IMR-90 (cell line): ENCODE results near the gene GDF9. TPM values are rescaled to one million over a fixed set of nuclear protein-coding genes. Genes with fewer than 3 reads are reported as not detected.

ENCODE experiments used
- ATAC-seq: fragments of 200-7000 bp; cut with Tn5 transposase; 2 replicates; pipeline ENCODE4 v1.9.1; 2020; ENCODE audit warnings: low read depth, mild to moderate bottlenecking, moderate library complexity
- BruUV-seq: library from RNA; stranded (reverse); fragments of 400-500 nt; replicated peaks from 2 replicates; lab custom pipeline; 2021; lab: Mats Ljungman, UMichigan
- CTCF ChIA-PET: fragments of 300-600 bp; formaldehyde crosslinking; extraction: SDS; loops from one replicate; lab custom pipeline; 2021; ENCODE audit warnings: antibody characterized with exemption; lab: Yijun Ruan, JAX
- POLR2A ChIA-PET: fragments of 300-600 bp; sonication (Branson Sonifier 250); formaldehyde crosslinking; loops from one replicate; lab custom pipeline; 2022; ENCODE audit warnings: antibody characterized with exemption; ENCODE audit not compliant: unreplicated experiment; lab: Charles Lee
- DNase-seq: peaks from one replicate; pipeline ENCODE4 v3.0.0; 2013
- H2AFZ ChIP-seq: replicated peaks from 2 replicates; pipeline ENCODE3; 2013; ENCODE audit warnings: low read length, mild to moderate bottlenecking; ENCODE audit not compliant: poor library complexity
- H2AK5ac ChIP-seq: 2 replicates; pipeline ENCODE4 v1.6.1; 2013; ENCODE audit warnings: low read depth, low read length, inconsistent platforms
- H2AK9ac ChIP-seq: replicated peaks from 2 replicates; pipeline ENCODE3; 2013; ENCODE audit warnings: mild to moderate bottlenecking, low read depth, low read length, moderate library complexity; ENCODE audit not compliant: poor library complexity
- H2BK120ac ChIP-seq: 2 replicates; pipeline ENCODE4 v1.6.1; 2013; ENCODE audit warnings: low read depth, low read length, inconsistent platforms
- H2BK15ac ChIP-seq: 3 replicates; pipeline ENCODE4 v1.6.1; 2013; ENCODE audit warnings: low read depth, low read length, inconsistent platforms
- H2BK20ac ChIP-seq: 2 replicates; pipeline ENCODE4 v1.6.1; 2013; ENCODE audit warnings: low read depth, mild to moderate bottlenecking, inconsistent platforms, low read length, moderate library complexity
- H2BK5ac ChIP-seq: 2 replicates; pipeline ENCODE4 v1.6.1; 2013; ENCODE audit warnings: mild to moderate bottlenecking, low read depth, low read length, inconsistent platforms; ENCODE audit not compliant: poor library complexity, severe bottlenecking
- H3K14ac ChIP-seq: replicated peaks from 2 replicates; pipeline ENCODE4 v1.6.1; 2013; ENCODE audit warnings: low read depth, low read length, inconsistent platforms
- H3K18ac ChIP-seq: 2 replicates; pipeline ENCODE4 v1.6.1; 2013; ENCODE audit warnings: low read depth, low read length, control low read depth
- H3K23ac ChIP-seq: 2 replicates; pipeline ENCODE4 v1.6.1; 2013; ENCODE audit warnings: low read depth, low read length, inconsistent platforms
- H3K27ac ChIP-seq: 2 replicates; pipeline ENCODE4 v1.5.1; 2013; ENCODE audit warnings: mild to moderate bottlenecking, control low read depth, low read length; ENCODE audit not compliant: insufficient read depth
- H3K27me3 ChIP-seq: 2 replicates; pipeline ENCODE4 v1.6.1; 2013; ENCODE audit warnings: low read length; ENCODE audit not compliant: control insufficient read depth, insufficient read depth
- H3K36me3 ChIP-seq: 2 replicates; pipeline ENCODE4 v1.6.1; 2013; ENCODE audit warnings: low read length, mixed read lengths; ENCODE audit not compliant: control insufficient read depth, insufficient read depth
- H3K4ac ChIP-seq: 2 replicates; pipeline ENCODE4 v1.6.1; 2013; ENCODE audit warnings: low read depth, low read length, inconsistent platforms
- H3K4me1 ChIP-seq: 2 replicates; pipeline ENCODE4 v1.6.1; 2013; ENCODE audit warnings: low read length, mixed read lengths; ENCODE audit not compliant: control insufficient read depth, insufficient read depth
- H3K4me2 ChIP-seq: 2 replicates; pipeline ENCODE4 v1.6.1; 2013; ENCODE audit warnings: low read depth, mild to moderate bottlenecking, control low read depth, low read length, moderate library complexity
- H3K4me3 ChIP-seq: 2 replicates; pipeline ENCODE4 v1.5.1; 2013; ENCODE audit warnings: low read depth, mild to moderate bottlenecking, control low read depth, low read length, moderate library complexity; ENCODE audit not compliant: insufficient read depth
- H3K56ac ChIP-seq: 2 replicates; pipeline ENCODE4 v1.6.1; 2013; ENCODE audit warnings: low read length, inconsistent platforms; ENCODE audit not compliant: insufficient read depth; ENCODE audit errors: extremely low read depth
- H3K79me1 ChIP-seq, 2 experiments: 2 replicates each; pipeline ENCODE4 v1.6.1; 2013; ENCODE audit warnings: low read length in 2 of 2, inconsistent platforms in 1 of 2, low read depth in 1 of 2
- H3K9ac ChIP-seq: 2 replicates; pipeline ENCODE4 v1.6.1; 2013; ENCODE audit warnings: low read depth, low read length, control low read depth
- H3K9me1 ChIP-seq: 2 replicates; pipeline ENCODE4 v1.6.1; 2013; ENCODE audit warnings: low read length, inconsistent platforms; ENCODE audit not compliant: insufficient read depth
- H3K9me3 ChIP-seq: 2 replicates; pipeline ENCODE4 v1.6.1; 2013; ENCODE audit warnings: low read length; ENCODE audit not compliant: control insufficient read depth, insufficient read depth
- H4K20me1 ChIP-seq: 2 replicates; pipeline ENCODE4 v1.6.1; 2013; ENCODE audit warnings: low read length, inconsistent platforms; ENCODE audit not compliant: insufficient read depth
- H4K5ac ChIP-seq: 2 replicates; pipeline ENCODE4 v1.6.1; 2013; ENCODE audit warnings: mild to moderate bottlenecking, low read depth, low read length, control low read depth
- H4K8ac ChIP-seq, 2 experiments: 2 replicates each; pipeline ENCODE4 v1.6.1; 2013; ENCODE audit warnings: low read depth in 2 of 2, low read length in 2 of 2, control low read depth in 1 of 2, inconsistent platforms in 1 of 2
- H4K91ac ChIP-seq: 2 replicates; pipeline ENCODE4 v1.6.1; 2013; ENCODE audit warnings: low read depth, low read length, inconsistent platforms; ENCODE audit not compliant: insufficient read depth
- RAD21 ChIP-seq: IDR thresholded peaks from 2 replicates; pipeline ENCODE4 v1.6.1; 2012; ENCODE audit warnings: low read length, improper control_type of control experiment
- RCOR1 ChIP-seq: IDR thresholded peaks from 2 replicates; pipeline ENCODE4 v1.6.1; 2012; ENCODE audit warnings: mild to moderate bottlenecking, low read length, improper control_type of control experiment; ENCODE audit not compliant: insufficient replicate concordance
- SMC3 ChIP-seq: fragments of 150-350 bp; IDR thresholded peaks from 2 replicates; pipeline ENCODE4 v1.6.1; 2016; ENCODE audit warnings: low read depth, mild to moderate bottlenecking, antibody characterized with exemption, low read length, moderate library complexity
- WGBS, 2 experiments: methylation state at CpG; one replicate each; pipeline versions ENCODE4 v1.1.5 to v1.1.7; 2013; ENCODE audit warnings: missing lambda C conversion rate in 2 of 2; ENCODE audit not compliant: insufficient read length in 1 of 2; ENCODE audit errors: extremely low coverage in 2 of 2; 5-methylcytosine and 5-hydroxymethylcytosine counted together
- dilution Hi-C: fragments of 300-500 bp; cut with HindIII; formaldehyde crosslinking; loops from one replicate; pipeline ENCODE4 v1.14.3; 2018; ENCODE audit warnings: low sequenced_read_pairs; ENCODE audit not compliant: unreplicated experiment
- in situ Hi-C: fragments of 300-500 bp; cut with MboI; formaldehyde crosslinking; loops from 3 replicates; pipeline ENCODE4 v1.14.3; 2019; ENCODE audit warnings: low sequenced_read_pairs, inconsistent platforms, mixed read lengths
- intact Hi-C: fragments of 100-400 bp; cut with micrococcal nuclease; formaldehyde crosslinking; loops from 2 replicates; pipeline ENCODE4 v1.10.0; 2022
- polyA plus RNA-seq, 3 experiments: library from polyadenylated mRNA; depleted of rRNA; stranded (reverse); fragments of >200 nt; gene quantifications; 2 replicates each; pipeline ENCODE4 v1.2.3, GENCODE V29; 2012; ENCODE audit warnings: low replicate concordance in 1 of 3
- total RNA-seq: library from RNA; depleted of rRNA; stranded (reverse); fragments of >200 nt; gene quantifications from 2 replicates; pipeline ENCODE4 v1.2.3, GENCODE V29; 2012
- TF ChIP-seq, protein P1 (sequence below): conservative IDR thresholded peaks from 2 replicates; pipeline ENCODE4 v1.5.1; 2012; ENCODE audit warnings: mild to moderate bottlenecking, low read depth, low read length, improper control_type of control experiment
- TF ChIP-seq, protein P2 (sequence below): fragments of 150-350 bp; IDR thresholded peaks from 2 replicates; pipeline ENCODE4 v1.6.1; 2017; ENCODE audit warnings: mild to moderate bottlenecking, antibody characterized with exemption, low read length, low read depth

The GDF9 gene
- total and polyA plus RNA-seq, 2 of the 4 experiments (the other 2 are of a cell fraction), result 0.18 to 0.21 TPM

DNA sequence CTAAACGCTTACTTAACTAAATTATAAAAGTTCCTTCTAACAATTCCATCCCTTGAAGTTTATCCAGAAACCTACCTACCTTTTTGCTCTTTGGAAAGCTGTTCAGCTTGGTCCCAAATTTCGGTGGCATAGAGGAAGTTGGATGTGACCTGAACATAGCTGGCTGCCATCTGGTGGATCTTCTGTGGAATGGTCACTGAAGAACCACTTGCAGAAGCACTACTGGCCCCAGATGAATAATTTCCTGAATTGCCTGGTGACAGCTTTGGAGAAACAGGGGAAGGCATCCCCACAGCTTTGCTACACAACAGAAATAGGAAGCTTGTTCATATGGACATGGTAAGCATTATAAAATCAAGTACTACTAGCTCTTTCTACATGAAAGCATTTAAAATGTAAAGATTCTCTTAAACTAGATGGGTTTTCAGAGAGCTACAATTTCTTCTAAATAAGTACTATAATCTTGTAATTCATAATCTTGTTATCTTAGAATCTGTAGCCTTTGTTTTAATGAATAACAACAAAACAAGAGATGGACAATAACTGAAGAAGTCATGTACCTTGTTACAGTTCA, 17.1 kb upstream of the GDF9 start:
- no peak overlapping the region for H3K18ac ChIP-seq
- in situ Hi-C loops, result loop anchor here (5.0 kb wide), 1 partner anchor 496 kb away; no protein-coding TSS in a partner anchor
- no peak overlapping the region for H4K5ac ChIP-seq
- H2BK20ac ChIP-seq, result no peak overlapping the region
- H3K14ac ChIP-seq, result no peak overlapping the region
- TF ChIP-seq, protein P1, sequence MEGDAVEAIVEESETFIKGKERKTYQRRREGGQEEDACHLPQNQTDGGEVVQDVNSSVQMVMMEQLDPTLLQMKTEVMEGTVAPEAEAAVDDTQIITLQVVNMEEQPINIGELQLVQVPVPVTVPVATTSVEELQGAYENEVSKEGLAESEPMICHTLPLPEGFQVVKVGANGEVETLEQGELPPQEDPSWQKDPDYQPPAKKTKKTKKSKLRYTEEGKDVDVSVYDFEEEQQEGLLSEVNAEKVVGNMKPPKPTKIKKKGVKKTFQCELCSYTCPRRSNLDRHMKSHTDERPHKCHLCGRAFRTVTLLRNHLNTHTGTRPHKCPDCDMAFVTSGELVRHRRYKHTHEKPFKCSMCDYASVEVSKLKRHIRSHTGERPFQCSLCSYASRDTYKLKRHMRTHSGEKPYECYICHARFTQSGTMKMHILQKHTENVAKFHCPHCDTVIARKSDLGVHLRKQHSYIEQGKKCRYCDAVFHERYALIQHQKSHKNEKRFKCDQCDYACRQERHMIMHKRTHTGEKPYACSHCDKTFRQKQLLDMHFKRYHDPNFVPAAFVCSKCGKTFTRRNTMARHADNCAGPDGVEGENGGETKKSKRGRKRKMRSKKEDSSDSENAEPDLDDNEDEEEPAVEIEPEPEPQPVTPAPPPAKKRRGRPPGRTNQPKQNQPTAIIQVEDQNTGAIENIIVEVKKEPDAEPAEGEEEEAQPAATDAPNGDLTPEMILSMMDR, result peak; percentile 67
- peak; percentile 64 for TF ChIP-seq RAD21
- peak; percentile 72 for TF ChIP-seq SMC3
- no peak for TF ChIP-seq RCOR1
- TF ChIP-seq, protein P2, sequence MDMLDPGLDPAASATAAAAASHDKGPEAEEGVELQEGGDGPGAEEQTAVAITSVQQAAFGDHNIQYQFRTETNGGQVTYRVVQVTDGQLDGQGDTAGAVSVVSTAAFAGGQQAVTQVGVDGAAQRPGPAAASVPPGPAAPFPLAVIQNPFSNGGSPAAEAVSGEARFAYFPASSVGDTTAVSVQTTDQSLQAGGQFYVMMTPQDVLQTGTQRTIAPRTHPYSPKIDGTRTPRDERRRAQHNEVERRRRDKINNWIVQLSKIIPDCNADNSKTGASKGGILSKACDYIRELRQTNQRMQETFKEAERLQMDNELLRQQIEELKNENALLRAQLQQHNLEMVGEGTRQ, result no peak
- H3K4me3 ChIP-seq, result no peak overlapping the region
- H3K9ac ChIP-seq, result no peak overlapping the region
- CTCF ChIA-PET, result interaction anchor here (0.6 to 1.2 kb wide), 5 partner anchors 9 to 288 kb away, joined by 3 to 4 read pairs (median 3); partner anchors contain the start of genes GDF9 and UQCRQ
- DNase-seq, result peak; percentile 74
- BruUV-seq, result no TSS peak
- no peak overlapping the region for H4K91ac ChIP-seq
- dilution Hi-C loops, result no loop called here
- intact Hi-C loops, result loop anchor here (1.0 kb wide), 2 partner anchors 53 to 498 kb away; partner anchors contain the start of gene SHROOM1
- no peak overlapping the region for H2BK5ac ChIP-seq
- H3K79me1 ChIP-seq, result peaks cover 4 to 22% of the 10 kb centered on the region in 2 experiments
- no peak overlapping the region for H3K27ac ChIP-seq
- no peak overlapping the region for H3K23ac ChIP-seq
- peaks cover 43% of the 10 kb centered on the region for H3K36me3 ChIP-seq
- no peak overlapping the region for H2BK120ac ChIP-seq
- no peak overlapping the region for H4K8ac ChIP-seq
- no peak overlapping the region for H3K4ac ChIP-seq
- peaks cover under 1% of the 10 kb centered on the region; the same call in 1 of the 2 replicates for H4K20me1 ChIP-seq
- no peaks in the 10 kb centered on the region for H3K4me1 ChIP-seq
- H3K9me3 ChIP-seq, result no peaks in the 10 kb centered on the region
- no peak overlapping the region for H2AK9ac ChIP-seq
- POLR2A ChIA-PET, result interaction anchor here (1.4 kb wide), 1 partner anchor 44 kb away, joined by 3 read pairs; no protein-coding TSS in a partner anchor
- no peaks in the 10 kb centered on the region for H3K27me3 ChIP-seq
- H3K9me1 ChIP-seq, result peaks cover under 1% of the 10 kb centered on the region; the same call in 1 of the 2 replicates
- no peak overlapping the region for H2BK15ac ChIP-seq
- no peak overlapping the region for H2AFZ ChIP-seq
- no peak overlapping the region for H3K56ac ChIP-seq
- WGBS, 2 experiments, result 0 to 100% methylated on average over 1 of the region's 2 CpGs
- peak; percentile 83 for ATAC-seq
- H3K4me2 ChIP-seq, result no peak overlapping the region
- H2AK5ac ChIP-seq, result no peak overlapping the region
